ENCODE results near the gene SLIT1. TPM values are rescaled to one million over a fixed set of nuclear protein-coding genes. Genes with fewer than 3 reads are reported as not detected.

The SLIT1 gene
- total and polyA plus RNA-seq, 8 donors = 0.20 to 7.0 (median 3.7) TPM

GRCh38 chr10:97192952-97193435 is 7.2 kb upstream of the SLIT1 start:
- no peaks in the 10 kb centered on the region for H3K9me3 ChIP-seq
- H3K4me3 ChIP-seq = no peak overlapping the region
- H3K27ac ChIP-seq = no peak overlapping the region
- H3K27me3 ChIP-seq = peaks cover 0 to 75% of the 10 kb centered on the region in 2 donors
- no peak for TF ChIP-seq CTCF (IDR thresholded peaks at IDR 0.05)
- intact Hi-C loops (cut with DNase I) = no loop called here
- no peak for DNase-seq
- no peak for ATAC-seq
- no peaks in the 10 kb centered on the region for H3K36me3 ChIP-seq
- H3K4me1 ChIP-seq = peaks cover 0 to 10% of the 10 kb centered on the region in 2 donors

DNA sequence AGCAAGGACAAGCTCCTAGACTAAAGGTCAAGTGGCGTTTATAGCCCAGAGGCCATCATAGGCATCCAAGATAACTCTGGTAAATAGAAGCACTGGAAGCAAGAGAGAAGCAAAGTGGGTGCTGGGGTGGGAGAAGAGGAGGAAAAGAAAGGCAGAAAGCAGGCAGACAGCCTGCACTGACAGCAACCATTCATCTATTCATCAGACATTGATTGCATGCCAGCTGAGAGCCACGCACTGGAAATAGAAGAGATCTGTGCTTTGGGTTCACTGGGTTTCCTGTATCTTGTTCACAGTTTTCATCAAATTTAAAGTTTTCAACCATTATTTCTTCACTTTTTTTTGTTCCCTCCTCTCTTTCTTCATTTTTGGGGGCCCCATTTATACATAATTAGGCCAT is 4.7 kb upstream of the SLIT1 start:
- Histone ChIP-seq H3K27ac (no peak overlapping the region), H3K36me3 (no peaks in the 10 kb centered on the region), H3K4me3 (no peak overlapping the region), H3K27me3 (peaks cover 6 to 76% of the 10 kb centered on the region in 2 donors), H3K9me3 (no peaks in the 10 kb centered on the region), H3K4me1 (peaks cover 0 to 7% of the 10 kb centered on the region in 2 donors)
- no peak for ATAC-seq
- no peak for TF ChIP-seq CTCF (IDR thresholded peaks at IDR 0.05)
- intact Hi-C loops (cut with DNase I) = no loop called here
- no peak for DNase-seq

DNA sequence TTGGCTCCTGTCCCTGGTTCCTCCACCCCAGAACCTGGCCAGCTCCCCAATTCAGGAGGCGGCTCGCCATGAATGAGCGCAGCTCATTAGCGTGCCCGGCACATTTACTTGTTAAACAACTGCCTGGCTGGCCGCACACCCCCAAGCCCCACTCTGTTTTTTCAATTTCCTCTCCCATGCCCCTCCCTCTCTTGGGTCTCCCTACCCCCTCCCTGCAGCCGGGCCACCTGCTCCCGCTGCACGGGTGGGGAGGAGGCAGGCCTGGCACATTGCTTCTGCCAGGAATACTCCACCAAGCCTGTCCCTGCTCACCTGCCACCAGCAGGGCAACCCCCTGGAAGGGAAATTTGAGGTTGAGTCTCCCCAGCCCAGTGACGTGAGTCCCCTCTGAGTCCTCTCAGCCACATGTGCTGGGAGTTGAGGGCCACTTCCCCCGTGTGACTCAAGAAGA is 2.5 kb upstream of the SLIT1 start:
- no peak for ATAC-seq
- peaks cover 19 to 76% of the 10 kb centered on the region in 2 donors for H3K27me3 ChIP-seq
- intact Hi-C loops (cut with DNase I) = no loop called here

DNA sequence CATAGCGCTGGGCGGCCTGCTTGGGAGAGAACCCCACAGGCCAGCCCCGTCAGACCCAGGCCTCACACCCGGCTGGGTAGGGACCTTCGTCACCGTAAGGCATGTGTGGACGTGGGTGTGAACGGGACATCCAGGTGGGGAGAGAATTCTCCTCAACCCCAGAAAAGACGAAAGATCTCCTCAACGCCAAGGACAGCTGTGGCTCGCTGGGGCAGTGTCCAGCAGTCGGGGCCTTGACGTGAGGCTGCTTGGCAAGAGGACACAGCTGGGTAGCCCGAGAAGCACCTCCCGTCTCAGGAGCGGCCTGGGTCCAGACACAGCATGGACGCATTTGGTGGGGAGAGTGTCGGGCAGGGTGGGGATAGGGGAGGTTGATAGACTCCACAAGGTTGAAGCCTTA is 1.2 kb upstream of the SLIT1 start:
- no peak for DNase-seq
- Histone ChIP-seq H3K36me3 (no peaks in the 10 kb centered on the region), H3K4me3 (no peak overlapping the region), H3K27ac (no peak overlapping the region), H3K27me3 (peaks cover 19 to 71% of the 10 kb centered on the region in 2 donors), H3K9me3 (no peaks in the 10 kb centered on the region), H3K4me1 (peaks cover 0 to 10% of the 10 kb centered on the region in 2 donors)
- no peak for ATAC-seq
- intact Hi-C loops (cut with DNase I) = no loop called here
- no peak for TF ChIP-seq CTCF (IDR thresholded peaks at IDR 0.05)

More for the DNA sequence above, 2.5 kb upstream of the SLIT1 start:
- Histone ChIP-seq H3K36me3 (no peaks in the 10 kb centered on the region), H3K4me3 (no peak overlapping the region), H3K9me3 (no peaks in the 10 kb centered on the region), H3K4me1 (peaks cover 0 to 10% of the 10 kb centered on the region in 2 donors), H3K27ac (no peak overlapping the region)
- DNase-seq = no peak
- TF ChIP-seq CTCF (IDR thresholded peaks at IDR 0.05) = no peak

DNA sequence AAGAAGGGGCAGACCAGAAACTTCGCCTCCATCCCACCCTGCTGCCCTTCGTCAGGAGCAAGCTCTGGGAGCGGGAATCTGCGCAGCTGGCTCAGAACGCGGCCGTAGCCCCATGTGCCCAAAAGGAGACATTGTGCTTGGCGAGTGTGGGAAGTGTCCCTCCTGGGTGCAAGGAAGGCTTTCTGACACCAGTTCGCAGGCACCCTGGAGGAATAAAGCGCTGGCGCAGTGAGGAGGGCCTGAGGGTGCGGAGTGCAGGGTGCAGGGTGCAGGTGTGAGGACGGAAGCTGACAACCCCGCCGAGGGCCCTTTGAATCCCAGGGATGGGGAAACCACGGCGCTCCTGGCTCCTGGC is 811 bp downstream of the SLIT1 start:
- H3K27me3 ChIP-seq = peaks cover 19 to 74% of the 10 kb centered on the region in 2 donors
- TF ChIP-seq CTCF (IDR thresholded peaks at IDR 0.05) = no peak
- H3K27ac ChIP-seq = no peak overlapping the region
- H3K36me3 ChIP-seq = no peaks in the 10 kb centered on the region
- no peak overlapping the region for H3K4me3 ChIP-seq
- H3K9me3 ChIP-seq = no peaks in the 10 kb centered on the region
- peaks cover 0 to 10% of the 10 kb centered on the region in 2 donors for H3K4me1 ChIP-seq
- intact Hi-C loops (cut with DNase I) = no loop called here
- no peak for ATAC-seq
- DNase-seq = no peak
